Measurements from ENCODE around the gene ORC5. TPM values are rescaled to one million over a fixed set of nuclear protein-coding genes. Genes with fewer than 3 reads are reported as not detected.

The ORC5 gene
- total and polyA plus RNA-seq, 9 donors = 11.9 to 21.5 (median 16.1) TPM

Other genes with a start within 250 kb of the ORC5 start
- gene RELN, start 218.4 kb downstream of the ORC5 start, total RNA-seq = 1 to 10 TPM in 6 of 7 donors, under 1 TPM in 1; 0.68 to 5.5 (median 2.3) TPM
- 1 to 10 TPM; 3.7 to 8.7 TPM for gene RELN, start 218.4 kb downstream of the ORC5 start, polyA plus RNA-seq
- under 1 TPM in 3 of 7 donors, not detected in 4; 0.27 to 0.53 (median 0.34) TPM for gene LHFPL3, start 120.6 kb upstream of the ORC5 start, total RNA-seq
- under 1 TPM; 0.04 to 0.13 TPM for gene LHFPL3, start 120.6 kb upstream of the ORC5 start, polyA plus RNA-seq

Measured in ovary (tissue), 9 donors.